Activated T-helper 1 cell treated with Interleukin-2 at 50 U/mL for 16 hours (primary cell): ENCODE measurements around the gene NAV3.
"Not testable (repeated sequence)": the region's sequence is repeated elsewhere in the genome, so short reads cannot be mapped to it uniquely, and the experiment has no call there.

Experiments used
- DNase-seq: peaks from one replicate; pipeline ENCODE4 v3.0.0-alpha.2; 2020; ENCODE audit warnings: low read depth

The NAV3 gene

DNA sequence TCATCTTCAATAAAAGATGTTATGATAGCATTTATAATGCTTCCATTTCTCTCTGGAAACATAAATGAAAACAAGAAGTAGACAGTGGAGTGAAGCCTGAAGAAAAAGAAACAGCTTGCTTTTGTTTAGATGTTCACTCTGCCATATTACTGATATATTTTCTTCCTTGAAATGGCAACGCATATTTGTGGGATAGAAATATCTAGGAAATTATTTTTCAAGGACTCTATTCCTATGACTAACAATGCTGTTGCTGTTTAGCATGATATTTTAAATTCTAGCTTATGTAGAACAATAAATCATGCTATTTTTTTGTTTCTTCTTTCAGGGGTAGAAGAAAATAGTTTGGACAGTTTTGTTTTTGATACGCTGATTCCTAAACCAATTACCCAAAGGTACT lies 359.0 kb downstream of the NAV3 start:
- no peak for DNase-seq

DNA sequence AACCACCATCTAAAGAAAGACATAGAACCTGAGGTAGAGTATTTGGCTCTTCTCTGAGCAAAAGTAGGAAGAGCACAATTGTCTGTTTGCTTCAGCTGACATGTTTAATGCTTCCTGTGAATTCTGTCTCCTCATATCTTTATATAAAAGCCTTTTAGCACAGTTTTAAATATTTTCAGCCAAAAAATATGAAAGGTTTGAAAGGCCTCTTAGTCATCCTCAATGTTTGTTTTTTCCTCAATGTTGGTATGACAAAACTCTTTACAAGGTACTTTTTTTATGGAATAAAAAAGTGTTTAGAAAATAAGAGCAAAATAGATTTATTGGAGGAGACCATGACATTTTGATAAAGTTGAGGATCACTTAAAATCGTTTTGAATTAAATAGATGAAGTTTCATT lies 360.9 kb downstream of the NAV3 start:
- no peak for DNase-seq

DNA sequence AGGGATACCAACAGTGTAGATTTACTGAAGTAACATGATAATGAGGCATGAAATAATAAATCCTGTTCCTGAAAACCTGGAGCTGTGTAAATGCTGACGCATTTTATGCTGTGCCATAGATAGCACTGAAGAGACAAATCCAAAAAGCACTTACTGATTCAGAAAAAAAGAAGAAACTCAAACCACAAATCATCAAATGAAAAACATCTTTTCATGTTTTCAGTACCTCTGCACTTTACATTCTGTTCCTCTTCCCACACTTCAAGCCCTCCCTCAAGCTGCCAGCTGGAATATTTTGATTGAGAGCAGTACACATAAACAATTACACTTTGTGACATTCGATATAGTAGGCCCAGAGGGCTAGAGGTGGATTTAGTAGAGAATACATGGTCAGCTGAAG lies 362.3 kb downstream of the NAV3 start:
- no peak for DNase-seq

DNA sequence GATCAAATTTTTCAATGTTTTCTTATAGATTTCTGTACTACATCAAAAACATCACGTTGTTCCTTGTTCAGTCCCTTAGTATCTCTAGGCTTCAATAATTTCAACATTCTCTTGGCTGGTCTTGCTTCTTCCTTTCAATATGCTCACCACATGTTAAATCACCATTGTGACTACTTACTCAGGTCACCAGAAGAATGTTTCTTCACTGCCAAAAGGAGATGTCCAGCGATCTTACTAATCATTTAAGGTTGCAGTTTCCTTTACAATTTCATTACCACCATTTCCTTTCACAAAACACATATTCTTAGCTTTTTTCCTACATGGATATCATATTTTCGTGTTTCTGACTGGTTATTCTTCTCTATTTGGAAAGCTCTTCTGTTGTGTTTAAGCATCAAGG lies 363.8 kb downstream of the NAV3 start:
- no peak for DNase-seq

DNA sequence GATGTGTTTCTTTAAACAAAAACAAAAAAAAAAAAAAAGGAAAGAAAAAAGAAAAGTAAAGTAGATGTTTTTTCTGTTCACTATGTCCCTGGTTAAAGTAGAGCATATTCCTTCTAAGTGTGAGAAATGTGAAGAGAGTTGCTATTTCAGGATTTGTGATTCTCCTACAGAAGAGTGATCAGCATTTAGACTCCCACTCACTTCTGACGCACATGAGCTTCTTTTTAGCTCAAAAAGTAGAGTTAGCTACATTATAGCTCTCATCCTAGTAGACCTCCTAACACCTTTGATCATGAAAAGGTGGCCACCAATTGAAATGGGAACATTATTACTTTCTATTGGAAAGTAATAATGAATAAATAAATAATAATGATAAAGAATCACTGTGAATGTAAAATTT lies 368.2 kb downstream of the NAV3 start:
- DNase-seq, result no peak

DNA sequence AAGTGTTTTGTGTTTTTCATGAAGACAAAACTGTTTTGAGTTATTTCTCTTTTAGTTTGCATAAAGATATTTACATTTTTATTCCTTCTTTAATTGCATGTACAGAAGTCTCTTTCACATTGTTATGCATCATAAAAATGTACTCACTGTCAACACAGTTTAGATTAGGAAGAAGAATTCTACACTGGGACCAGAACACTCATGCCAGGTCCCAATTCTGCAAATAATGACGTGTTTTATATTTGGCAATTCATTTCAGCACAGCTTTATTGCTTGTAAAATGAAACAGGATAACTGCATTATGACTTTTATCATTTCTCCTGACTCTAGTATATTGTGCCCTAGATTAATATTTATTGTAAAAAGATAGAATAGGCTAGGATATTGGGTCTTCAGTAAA lies 369.2 kb downstream of the NAV3 start:
- DNase-seq, result no peak

DNA sequence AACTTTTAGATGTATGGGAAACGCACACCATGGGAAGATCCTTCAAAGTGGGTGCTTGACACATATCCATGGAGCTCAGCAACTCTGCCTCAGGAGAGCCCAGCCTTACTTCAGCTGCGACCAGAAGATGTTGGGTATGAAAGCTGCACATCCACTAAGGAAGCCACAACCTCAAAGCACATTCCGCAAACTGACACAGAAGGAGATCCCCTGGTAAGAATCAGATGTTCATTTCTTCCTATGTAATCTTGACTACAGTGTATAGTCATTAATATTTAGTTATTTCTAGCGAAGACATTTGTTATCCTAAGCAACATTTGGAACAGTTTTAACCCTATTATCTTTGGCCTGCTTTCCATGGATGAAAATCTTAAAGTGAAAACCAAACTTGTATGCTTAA lies 374.2 kb downstream of the NAV3 start:
- DNase-seq, result no peak

DNA sequence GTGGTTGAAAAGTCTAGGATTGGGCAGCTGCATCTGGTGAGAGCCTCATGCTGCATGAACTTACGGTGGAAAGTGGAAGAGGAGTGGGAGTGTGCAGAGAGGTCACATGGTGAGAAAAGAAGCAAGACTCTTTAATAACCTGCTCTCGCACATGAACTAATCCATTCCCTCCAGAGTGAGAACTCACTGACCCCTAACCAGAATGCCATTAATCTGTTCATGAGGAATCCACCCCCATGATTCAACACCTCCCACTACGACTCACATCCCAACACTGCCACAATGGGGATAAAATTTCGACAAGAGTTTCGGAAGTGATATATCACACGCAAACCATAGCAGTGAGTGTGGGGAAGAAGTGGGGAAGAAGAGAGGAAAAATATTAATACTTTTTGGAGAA lies 377.4 kb downstream of the NAV3 start:
- no peak for DNase-seq

DNA sequence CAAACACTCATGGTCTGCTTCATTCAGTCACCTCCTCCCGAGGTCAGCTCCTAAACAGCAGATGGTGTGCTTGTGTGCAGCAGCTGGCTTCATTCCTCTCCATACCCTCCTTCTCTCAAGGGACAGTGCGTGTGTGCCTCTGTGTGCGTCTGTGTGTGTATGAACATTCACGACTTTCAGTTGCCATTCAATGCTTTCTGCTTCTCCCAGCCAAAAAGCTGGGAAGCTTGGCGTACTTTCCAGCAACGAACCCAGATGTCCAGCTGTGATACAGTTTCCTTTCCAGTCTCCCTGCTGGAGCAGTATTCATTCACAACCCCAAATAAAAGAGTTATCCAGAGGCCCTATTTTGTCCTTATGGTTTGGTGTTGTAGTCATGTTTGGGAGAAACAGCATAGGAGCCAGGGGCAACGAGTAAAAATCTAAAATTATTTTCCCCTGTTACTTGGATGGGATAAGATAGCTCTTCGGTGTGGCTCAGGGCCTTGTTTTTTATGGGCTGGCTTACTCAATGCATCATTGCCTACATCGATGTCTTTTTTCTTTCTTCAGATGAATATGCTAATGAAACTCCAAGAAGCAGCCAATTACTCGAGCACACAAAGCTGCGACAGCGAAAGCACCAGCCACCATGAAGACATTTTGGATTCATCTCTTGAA lies 379.3 kb downstream of the NAV3 start:
- no peak for DNase-seq

DNA sequence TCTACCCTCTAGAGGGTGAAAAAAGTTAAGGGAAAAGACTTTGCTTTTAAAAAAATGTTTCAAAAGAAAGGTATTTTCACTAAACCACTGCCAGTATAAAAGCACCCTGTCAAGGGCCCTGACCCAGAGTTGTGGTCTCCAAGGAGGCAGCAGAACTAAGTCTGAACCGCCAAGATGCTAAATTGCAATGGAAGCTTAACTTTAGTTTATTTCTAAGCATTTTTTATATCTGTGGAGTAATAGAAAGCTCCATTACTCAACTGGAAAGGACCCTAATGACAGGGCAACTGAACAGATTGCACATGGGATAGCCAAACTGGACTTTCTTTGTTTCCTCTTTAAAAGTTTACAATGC lies 379.8 kb downstream of the NAV3 start:
- no peak for DNase-seq

DNA sequence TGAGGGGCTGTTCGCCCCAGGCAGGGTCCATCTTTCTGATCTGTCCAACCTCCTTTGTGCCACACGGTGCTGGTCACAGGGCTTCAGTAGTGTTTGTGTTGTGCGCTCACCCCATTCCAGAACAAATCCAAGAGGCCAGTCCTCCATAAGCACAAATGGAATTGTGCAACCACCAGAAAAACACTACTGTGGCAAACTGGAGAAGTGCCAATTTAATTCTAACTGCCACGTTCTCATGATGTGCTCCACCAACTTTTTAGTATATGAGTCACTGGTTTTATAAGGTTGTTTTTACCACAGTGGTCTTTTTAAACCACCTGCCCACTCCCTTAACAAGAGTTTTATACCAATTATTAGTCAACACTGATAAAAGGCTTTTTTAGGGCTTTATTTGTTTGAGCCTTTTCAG lies 380.2 kb downstream of the NAV3 start:
- no peak for DNase-seq

DNA sequence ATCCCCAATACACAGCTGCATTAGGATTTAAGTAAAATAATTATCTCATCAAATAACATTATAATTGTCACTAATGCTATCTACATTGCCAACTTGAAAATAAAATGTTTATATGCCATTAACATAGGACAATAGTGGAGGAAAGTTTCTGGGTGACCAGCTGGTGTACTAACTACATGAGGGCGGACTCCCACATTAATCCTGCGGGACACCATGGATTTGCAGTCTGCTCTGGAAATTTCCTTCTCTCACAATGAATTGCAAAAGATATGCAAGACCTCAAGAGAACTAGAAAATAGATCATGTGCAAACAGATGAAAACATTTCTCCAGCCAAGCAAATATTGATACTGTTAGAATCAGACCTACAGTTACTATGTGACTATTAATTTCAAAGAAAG lies 390.1 kb downstream of the NAV3 start:
- no peak for DNase-seq

DNA sequence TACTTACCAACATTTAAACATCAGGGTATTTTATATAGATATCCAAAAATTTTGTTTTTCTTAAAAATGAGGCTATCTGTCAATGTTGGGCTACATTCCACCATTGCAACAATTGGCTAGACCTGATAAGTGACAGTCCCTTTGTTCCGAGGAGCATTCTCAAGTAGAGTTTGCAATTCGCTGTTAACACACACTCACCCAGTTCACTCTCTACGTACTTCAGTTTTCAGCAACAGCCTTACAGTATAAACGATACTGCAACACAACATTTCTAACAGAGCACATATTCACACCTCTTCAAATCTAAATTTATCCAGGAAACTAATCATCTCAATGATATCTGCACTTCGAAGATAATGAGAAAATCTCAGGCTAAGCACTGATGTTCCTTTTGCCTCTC lies 393.5 kb downstream of the NAV3 start:
- DNase-seq, result no peak

DNA sequence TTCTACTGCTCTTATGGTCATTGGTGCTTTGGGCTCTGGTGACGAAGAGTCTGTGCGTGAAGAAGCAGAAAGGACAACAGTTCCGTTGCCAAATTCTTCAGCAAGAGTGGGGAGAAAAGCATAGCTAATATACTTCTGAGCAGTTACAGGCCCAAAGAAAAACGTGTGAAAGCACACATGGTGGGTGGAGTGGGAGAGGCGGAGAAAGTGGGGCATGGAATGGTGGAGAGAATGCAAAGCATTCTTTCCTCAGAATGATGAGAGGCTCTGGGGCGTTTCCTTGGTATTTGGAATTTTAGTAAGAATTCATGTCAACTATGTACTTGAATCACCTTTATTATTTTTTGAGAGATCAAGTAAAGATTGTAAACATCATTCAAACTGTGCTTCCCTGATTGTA lies 396.1 kb downstream of the NAV3 start:
- DNase-seq, result no peak

DNA sequence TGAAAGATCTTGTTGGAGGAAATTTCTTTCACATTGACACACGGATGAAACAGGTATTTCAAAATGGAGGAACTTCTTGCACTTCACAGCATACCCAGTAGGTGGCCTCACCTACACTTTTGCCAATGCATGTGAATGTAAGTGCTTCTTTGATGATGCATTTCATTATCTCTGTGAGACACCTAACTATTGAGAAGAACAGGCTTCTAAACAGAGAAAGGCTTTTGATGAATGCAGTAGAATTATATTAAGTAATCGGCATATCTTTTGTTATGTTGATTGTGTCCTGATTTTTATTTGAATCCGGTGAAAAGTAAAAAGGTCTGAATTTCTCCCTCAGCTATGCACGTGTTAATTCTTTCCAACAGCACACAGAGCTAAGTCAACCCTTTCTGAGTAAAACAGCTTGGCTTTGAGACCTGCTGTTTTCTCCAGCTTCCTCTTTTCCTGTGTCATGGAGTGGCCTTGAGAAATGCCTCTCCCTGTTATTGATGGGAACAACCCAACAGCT lies 399.0 kb downstream of the NAV3 start:
- DNase-seq, result no peak

DNA sequence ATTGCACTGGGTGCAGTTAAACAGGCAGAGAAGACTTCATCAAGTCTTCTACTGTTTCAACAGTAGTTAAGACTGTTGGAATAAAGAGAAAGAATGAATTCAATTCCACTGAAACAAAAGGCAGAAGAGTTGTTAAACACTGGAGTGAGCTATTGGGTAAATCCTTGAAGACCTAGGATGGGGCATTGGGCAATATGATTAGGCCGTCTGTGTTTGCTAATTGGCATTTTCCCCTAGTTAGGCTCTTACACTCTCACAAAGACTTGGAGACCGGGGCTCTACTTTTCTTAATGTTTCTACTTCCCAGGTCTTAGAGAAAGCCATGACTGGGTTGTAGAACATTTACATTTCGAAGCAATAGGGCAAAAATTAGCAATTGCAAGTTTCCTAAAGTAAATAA lies 402.1 kb downstream of the NAV3 start:
- DNase-seq, result no peak

DNA sequence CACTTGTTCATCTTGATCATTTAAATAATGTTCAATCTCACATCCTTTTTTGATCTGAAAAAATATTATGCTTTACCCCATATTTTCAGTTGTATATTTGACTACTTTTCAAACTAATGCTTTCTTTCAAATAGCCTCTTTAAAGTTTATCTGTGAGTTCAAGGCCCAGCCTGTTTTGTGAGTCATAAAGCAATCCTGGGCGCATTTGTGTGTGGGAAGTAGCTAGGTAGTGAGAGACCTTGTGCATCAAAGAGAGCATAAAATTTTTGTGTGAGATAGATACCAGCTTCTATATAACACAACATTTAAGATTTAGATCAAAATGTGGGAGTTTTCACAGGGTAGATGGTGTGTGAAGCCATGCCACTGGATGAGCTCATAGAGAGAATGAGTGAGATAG lies 405.6 kb downstream of the NAV3 start:
- no peak for DNase-seq

DNA sequence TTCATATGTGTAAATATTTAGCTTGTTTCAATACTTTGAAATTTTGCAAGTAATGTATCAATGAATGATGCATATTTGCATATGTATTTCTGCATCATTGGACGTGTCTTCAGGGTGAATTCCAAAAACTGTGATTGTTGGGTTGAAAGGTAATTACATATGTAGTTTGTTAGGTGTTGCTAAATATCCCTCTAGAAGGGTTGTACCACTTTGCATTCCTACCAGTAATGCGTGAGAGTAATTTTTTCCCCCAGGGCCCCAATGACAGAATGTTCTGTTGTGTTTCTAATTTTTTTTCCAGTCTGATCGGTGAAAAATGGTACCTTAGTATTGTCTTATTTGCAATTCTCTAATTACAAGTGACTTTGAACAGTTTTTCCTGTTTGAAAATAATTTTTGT lies 408.9 kb downstream of the NAV3 start:
- no peak for DNase-seq

DNA sequence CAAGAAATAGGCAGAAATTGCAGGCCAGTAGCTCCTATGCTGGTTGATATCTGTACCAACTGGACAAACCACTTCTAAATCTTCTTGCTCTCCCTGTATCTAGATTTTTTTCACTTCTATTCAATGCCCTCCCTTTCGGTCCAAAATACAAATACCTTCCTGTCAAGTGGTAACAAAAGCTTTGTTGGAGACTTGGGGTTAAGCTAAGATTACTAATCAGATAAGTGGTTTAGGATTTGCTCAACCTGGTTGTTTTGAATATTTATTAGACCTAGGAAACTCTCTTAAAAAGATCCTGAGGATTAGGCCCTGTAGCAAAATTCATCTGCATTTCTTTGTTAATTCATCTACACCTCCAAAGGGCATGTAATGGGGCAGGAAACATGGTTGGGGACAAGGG lies 410.1 kb downstream of the NAV3 start:
- no peak for DNase-seq

DNA sequence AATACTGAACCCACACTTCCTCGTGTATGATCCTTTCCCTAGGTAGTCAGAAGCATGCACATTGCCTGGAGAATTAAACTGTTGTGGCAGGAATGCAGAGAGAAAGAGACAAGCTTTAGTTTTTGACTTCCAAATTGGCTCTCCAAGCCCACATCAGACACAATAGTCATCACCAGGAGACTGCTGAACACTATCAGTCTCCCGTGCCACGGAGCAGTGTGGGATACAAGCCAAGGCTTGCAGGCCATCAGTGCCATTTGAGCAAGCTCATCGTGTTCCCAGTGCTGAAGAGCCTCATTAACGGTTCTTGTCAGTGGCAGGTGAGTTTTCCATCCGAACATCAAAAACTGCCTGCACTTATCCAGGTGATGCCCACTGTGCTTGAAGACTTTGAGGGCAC lies 410.8 kb downstream of the NAV3 start:
- DNase-seq, result no peak

DNA sequence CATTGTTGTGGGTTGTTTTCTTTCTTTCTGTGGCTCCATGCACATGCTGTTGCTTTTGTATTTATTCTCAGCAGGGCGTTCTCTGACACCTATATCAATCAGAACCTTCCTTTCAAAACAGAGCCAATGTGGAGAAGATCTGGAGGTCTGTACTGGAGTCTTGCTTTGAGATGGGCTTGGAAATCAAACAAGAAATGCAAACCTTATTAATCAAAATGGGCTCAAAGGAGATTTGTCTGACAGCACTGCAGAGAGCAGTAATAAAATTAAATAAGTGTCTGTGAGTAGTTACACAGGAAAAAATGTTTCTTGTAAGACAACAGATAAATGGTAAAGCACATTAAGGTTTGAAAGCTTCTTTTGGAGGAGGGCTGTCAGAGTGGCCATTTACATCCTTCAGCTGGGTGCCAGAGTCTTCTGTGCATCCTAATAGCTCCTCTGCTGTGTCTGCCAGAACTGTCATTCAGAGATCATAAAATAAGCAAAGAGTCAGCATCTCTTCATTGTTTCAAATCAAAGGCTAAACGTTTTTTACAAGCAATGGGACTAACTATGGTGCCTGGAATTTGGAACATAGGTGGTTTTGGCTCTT lies 414.3 kb downstream of the NAV3 start:
- no peak for DNase-seq

DNA sequence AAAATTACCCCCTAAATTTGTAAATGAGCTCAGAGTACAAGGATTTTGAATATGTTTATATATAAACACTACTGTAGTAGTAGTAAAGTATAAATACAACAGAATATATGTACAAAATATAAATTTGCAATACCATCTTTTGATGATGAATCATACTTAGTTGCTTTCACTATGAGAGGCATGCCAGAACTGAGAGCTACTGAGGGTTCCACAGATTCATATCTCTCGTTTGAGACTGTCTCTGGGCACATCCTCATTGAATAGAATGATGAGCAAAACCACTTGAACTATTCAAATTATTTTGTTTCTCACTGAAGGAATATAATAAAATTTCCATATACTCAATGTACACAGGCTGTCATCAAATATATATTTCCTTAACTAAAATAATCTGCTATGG lies 417.6 kb downstream of the NAV3 start:
- no peak for DNase-seq

DNA sequence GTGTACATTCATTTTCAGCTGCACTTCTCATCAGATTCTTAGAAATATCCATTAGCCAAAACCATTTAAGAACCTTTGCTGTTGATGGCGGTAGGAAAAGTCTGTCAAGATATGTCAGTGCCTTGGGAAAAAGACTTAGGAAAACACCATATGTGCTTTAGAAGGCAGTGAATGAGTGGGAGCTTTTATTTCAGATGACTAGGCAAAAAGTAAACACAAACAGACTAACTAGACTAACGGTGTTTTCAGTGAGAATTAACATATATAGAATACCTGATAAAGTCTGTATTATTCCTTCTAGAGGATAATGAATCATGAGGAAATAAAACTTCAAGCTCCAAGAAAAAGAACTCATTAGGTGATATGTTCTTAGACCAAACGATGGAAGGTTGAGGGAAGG lies 418.9 kb downstream of the NAV3 start:
- DNase-seq, result no peak

DNA sequence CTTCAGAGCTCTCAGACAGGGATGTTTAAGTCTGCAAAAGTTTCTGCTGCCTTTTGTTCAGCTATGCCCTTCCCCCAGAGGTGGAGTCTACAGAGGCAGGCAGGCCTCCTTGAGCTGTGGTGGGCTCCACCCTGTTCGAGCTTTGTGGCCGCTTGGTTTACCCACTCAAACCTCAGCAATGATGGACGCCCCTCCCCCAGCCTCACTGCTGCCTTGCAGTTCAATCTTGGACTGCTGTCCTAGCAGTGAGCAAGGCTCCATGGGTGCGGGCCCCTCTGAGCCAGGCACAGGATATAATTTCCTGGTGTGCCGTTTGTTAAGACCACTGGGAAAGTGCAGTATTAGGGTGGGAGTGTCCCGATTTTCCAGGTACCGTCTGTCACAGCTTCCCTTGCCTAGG lies 427.0 kb downstream of the NAV3 start:
- DNase-seq, result not testable (repeated sequence)
